GM19035 (cell line): ENCODE measurements around the gene RAB11FIP2.

Source experiments
- ATAC-seq: cut with Tn5 transposase; IDR thresholded peaks from one replicate; pipeline ENCODE4 v1.9.1; 2021; ENCODE audit not compliant: unreplicated experiment

The RAB11FIP2 gene

DNA sequence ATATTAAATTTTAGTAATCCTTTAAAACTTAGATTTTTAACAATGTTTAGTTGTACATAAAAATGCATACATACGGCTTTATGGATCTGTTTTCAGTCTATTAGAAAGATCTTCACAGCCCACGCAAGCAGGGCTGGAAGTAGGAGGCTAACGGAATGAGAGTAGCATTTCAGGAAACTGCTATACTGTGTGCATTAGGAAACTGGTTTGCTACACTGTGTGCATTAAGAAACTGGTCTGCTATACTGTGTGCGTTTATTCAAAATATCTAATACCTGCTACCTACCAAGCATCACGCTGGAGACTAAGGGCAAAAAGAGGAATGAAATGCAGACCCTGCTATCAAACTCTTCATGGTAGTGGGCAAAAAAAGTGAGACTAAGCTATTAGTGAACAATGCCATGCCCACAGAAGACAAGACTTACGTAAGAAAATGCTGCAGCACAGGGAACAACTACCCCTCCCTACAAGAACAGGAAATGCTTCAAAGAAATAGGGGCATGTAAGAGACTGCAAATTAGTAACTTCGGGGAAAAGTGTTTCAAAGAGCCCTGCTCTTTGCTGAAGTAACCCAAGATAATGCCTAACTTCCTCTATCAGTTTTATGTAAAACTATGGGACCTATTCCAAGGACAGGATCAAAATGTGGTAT is 11.3 kb downstream of the RAB11FIP2 start:
- no peak for ATAC-seq

DNA sequence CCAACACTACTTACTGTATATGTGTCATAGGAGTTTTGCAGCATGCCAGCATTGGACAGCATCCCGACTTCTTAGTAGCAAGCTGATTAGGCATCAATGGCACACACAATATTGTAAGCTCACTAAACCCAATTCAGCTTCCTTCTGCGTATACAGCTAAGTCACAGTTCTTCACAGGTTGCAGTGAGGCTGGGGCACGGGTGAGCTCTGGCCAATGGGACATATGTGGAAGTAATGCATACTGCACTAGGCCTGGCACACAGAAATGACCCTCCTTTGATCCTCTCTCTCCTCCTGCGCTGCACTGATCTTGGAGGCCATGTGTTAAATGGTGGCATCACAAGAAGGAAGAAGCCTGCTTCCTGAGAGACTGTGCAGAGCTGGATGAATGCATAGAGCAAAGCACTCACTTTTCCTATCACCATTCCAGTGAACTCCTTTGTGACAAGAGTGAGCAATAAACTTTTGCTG is 11.9 kb downstream of the RAB11FIP2 start:
- no peak for ATAC-seq

- no peak for ATAC-seq
Observed at GRCh38 chr10:118033905-118034304, 12.8 kb downstream of the RAB11FIP2 start.

- no peak for ATAC-seq
Observed at GRCh38 chr10:118032564-118032963, 14.2 kb downstream of the RAB11FIP2 start.

DNA sequence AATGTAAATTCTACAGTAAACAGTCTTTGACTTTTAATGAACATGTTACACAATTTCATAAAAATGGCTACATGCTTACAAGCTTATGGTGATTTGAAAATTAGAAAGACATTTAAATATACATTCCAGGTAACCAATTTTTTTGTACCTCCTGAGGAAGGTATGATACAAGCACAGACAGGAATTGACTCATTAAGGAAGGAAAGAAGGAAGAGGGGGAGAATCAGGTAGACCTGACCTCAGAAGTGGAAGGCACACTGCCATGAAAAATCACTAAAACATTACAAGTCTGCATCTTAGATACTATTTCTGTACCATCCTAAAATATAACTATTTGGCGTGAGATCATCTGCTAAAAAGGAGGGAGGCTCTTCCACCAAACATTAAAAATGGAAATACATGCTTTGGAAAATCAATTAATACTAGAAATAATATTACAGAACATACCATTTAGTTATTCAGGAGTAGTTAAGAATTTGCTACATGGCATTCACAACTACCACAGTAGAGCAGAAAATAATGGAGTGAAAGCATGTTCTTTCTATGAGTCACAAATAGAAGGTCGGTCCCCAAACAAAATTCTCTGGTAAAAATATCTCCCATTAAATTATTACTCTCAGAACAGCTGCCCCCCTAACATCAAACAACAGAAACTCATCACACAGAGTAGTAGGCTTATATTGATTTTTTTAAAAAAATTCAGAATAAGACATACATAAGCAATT is 15.2 kb downstream of the RAB11FIP2 start:
- no peak for ATAC-seq

- ATAC-seq = peak; percentile 96
Observed at GRCh38 chr10:118028619-118029018, 18.1 kb downstream of the RAB11FIP2 start.

DNA sequence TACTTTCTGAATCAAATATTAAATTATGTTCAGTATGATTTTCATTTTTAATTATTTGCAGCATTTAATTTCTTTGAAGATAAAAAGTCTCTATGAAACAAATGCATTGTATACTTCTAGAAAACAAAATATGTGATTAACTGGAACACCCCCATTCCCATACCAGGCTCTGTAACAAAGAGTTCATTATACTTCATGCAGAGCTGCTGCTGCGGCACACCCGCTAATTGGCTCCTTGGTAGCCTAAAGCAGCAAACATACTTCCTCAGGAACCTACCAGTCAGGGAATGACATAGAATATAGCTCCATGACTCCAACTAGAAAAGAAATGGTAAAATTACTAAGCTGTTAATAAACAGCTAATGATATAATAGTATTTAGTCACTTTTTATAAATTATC is 19.3 kb downstream of the RAB11FIP2 start:
- ATAC-seq = no peak

DNA sequence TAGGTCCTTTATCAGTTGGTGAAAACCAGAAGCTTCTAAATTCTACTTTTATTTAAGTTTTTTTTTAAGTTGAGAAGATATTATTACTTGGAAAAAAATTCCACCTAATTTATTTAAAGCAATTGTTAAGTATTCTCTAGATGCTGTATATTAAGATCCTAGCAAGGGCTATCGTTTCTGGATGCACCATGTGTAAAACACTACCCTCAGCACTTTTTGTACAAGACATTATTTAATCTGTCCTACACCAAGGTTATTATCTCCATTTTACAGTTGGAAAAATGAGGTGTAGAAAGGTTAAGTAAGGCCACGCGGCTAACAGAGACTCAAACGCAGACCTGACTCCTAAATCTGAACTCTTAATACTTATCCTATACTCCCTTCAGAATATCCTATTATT is 19.8 kb downstream of the RAB11FIP2 start:
- ATAC-seq = no peak

- no peak for ATAC-seq
Observed at GRCh38 chr10:118020365-118020764, 26.4 kb downstream of the RAB11FIP2 start.

DNA sequence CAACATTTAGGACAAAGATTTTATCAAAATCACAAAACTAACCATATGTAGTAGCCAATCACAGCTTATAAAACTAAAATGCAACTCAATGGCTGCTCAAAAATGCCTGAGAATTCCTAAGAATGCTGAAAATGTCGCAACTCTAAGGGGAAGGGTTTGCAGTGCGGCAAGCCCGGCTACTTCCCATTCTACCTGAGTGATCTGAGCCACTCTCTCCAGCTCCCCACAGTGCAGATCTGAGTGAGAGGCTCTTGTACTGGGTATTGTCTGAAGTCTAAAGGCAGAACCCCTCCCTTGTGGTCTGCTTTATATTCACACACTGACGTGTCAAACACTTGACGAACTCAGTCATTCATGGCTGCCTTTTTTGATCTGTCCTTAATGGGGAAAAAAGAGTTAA is 28.9 kb downstream of the RAB11FIP2 start:
- ATAC-seq = no peak

- no peak for ATAC-seq
Observed at GRCh38 chr10:118017071-118017740, 29.5 kb downstream of the RAB11FIP2 start.

DNA sequence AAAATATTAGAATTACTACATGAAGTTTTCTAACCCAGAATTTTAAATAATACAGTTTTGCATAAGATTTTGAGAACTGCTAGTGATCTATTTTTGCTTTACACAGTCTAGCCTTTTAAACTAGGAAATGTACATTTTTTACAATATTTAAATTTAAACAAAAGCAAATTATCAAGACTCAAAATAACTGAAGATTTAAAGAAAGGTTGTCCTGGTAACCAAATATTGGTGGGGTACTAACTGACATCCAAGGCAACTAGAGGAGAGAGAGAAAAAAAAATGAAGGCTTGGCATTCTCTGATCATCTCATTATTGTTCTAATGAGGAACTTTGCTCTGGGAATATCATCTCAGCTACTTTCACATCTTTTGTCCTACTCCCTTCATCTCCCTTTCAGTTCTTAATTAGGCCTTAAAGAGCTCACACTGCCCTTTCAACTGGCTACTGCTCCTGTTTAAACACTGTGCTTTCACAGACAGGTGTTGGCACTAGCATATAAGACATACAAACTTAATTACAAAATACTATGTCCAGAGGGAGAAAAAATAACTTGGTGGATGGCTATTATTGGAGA is 33.7 kb downstream of the RAB11FIP2 start:
- ATAC-seq = no peak

DNA sequence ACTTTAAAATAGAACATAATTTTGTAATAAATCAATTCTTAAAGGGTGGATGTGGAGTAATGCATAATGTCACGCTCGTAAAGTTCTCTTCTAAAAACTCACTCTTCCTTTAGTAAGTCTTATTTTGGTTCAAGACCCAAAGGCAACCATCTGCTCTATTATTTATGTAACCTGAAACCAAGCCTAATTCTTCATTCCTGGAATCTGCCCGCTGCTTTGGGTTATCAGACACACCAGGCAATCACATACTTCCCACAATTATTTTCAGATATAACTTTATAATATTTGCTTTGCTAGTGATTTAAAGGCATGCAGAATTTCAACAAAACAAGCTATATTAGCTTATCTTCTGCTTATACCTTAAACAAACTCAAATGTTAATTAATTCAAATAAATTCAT is 39.0 kb downstream of the RAB11FIP2 start:
- ATAC-seq = no peak

- ATAC-seq = no peak
Observed at GRCh38 chr10:118003126-118003525, 43.6 kb downstream of the RAB11FIP2 start.

DNA sequence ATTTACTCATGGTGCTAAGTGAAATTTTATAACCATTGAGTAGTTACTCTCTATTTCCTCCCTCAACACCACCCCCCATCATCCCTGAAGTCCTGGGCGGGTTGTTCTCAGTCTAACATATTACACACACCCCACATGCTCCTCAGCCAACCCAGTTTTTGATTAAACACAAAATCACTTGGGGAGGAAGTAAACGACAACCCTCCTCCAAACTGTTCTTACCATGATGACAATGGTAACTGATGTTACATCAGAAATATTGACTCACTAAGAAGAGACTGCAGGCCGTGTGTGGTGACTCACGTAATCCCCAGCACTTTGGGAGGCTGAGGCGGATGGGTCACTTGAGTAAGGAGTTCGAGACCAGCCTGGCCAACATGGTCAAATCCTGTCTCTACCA is 44.2 kb downstream of the RAB11FIP2 start:
- ATAC-seq = no peak

DNA sequence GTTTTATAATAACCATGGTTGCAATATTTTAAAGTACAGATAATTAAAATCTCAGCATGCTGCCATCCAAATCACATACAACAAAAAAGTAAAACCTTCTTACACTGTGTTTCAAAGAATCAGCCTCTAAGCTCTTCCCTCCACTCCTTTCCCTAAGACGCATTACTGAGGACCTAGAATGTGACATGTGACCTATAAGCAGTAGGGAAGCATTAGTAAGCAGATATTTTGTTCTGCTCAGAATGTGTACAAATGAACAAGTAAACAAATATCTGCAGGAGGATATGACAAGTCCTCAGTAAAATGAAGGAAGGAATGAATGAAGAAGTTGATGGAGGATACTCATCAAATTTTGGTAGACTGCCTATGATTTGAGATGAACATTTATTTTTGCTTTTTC is 49.1 kb downstream of the RAB11FIP2 start:
- no peak for ATAC-seq

DNA sequence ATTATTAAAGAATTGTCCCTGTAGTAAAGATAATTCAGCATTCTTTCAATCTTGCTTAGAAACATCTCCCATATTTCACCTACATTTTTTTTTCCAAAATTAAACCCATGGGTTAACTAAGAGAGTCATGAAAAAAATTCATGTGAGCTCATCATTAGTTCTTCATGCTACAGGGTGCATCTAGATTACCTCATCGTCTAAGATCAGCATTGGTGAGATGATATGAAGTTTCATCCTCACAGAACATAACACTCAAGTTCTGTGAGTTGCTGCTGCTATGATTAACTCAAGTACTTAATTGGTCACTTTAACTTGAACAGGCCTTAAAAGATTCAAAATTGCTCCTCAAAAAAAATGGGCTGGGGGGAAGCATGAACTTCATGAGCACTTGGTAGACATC is 50.0 kb downstream of the RAB11FIP2 start:
- no peak for ATAC-seq

- ATAC-seq = no peak
Observed at GRCh38 chr10:117994771-117995170, 52.0 kb downstream of the RAB11FIP2 start.

DNA sequence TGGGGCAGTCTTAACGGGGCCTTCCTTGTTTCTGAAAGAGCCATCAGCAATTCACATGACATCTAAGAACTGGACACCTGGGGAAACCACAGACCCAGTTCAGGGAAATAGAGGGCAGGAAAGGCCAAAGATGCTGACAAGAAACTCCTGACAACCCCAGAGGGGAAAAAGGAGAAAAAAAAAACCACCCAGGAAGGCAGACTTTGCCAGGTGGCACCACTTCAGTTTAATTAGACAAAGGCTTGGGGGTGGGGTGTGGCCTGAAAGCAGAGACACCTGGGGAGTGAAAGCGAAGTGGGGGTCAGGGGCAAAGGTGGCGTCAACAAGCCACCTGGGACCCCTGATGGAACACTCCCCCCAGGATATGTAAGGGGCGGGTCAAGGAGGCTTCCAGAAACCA is 53.6 kb downstream of the RAB11FIP2 start:
- ATAC-seq = no peak

- no peak for ATAC-seq
Observed at GRCh38 chr10:117991701-117992100, 55.0 kb downstream of the RAB11FIP2 start.

- ATAC-seq = no peak
Observed at GRCh38 chr10:117989962-117990361, 56.8 kb downstream of the RAB11FIP2 start.

DNA sequence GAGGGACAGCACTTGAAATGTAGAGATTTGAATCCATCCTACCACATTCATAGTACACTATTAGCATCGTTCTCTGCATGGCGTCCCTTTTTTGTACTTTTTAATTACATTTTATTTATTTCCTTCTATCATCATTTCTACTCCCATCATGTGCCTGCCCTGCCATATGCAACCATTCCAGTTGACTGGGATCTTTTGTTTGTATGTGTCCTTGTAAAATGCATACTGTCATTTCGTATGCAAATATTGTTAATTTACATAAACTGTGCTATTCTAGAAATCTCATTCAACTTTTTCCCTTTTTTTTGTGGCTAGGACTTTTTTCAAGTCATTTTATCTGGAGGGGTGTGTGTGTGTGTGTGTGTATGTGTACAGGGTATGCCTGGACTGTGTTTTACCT is 57.9 kb downstream of the RAB11FIP2 start:
- ATAC-seq = no peak
